PC-9 (cell line): ENCODE measurements around the gene IL9R.
"Not testable (repeated sequence)": the region's sequence is repeated elsewhere in the genome, so short reads cannot be mapped to it uniquely, and the experiment has no call there.

ENCODE experiments used
- EZH2 ChIP-seq: fragments of 200-600 bp; sonication (generic); IDR thresholded peaks from 2 replicates; pipeline ENCODE4 v1.8.0; 2017; ENCODE audit warnings: antibody characterized with exemption, low read depth
- TF ChIP-seq, protein P1 (sequence below): fragments of 200-600 bp; sonication (generic); conservative IDR thresholded peaks from 2 replicates; pipeline ENCODE4 v1.6.1; 2017; ENCODE audit warnings: mixed run types, antibody characterized with exemption, mild to moderate bottlenecking, moderate library complexity

DNA sequence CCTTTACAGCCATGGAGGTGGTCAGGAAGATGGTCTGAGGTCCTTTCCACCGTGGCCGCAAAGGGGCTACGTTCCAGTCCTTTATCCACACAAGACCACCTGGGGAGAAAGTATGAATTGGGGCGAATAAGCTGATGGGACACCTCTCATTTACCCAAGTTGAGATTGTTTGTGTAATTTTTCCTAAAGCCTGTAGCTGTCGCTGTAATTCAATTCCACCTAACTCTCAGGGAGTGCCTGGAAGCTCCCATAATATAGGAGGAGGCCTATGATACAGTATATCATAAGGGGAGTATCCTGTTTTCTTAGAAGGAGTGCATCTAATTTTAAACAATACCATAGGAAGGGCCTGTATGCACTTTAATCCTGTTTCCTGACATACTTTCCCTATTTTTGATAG, 25.8 kb upstream of the IL9R start:
- TF ChIP-seq, protein P1, sequence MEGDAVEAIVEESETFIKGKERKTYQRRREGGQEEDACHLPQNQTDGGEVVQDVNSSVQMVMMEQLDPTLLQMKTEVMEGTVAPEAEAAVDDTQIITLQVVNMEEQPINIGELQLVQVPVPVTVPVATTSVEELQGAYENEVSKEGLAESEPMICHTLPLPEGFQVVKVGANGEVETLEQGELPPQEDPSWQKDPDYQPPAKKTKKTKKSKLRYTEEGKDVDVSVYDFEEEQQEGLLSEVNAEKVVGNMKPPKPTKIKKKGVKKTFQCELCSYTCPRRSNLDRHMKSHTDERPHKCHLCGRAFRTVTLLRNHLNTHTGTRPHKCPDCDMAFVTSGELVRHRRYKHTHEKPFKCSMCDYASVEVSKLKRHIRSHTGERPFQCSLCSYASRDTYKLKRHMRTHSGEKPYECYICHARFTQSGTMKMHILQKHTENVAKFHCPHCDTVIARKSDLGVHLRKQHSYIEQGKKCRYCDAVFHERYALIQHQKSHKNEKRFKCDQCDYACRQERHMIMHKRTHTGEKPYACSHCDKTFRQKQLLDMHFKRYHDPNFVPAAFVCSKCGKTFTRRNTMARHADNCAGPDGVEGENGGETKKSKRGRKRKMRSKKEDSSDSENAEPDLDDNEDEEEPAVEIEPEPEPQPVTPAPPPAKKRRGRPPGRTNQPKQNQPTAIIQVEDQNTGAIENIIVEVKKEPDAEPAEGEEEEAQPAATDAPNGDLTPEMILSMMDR, result not testable (repeated sequence)
- TF ChIP-seq EZH2, result not testable (repeated sequence)
